Activated naive CD8-positive, alpha-beta T cell treated with anti-CD3 and anti-CD28 coated beads for 36 hours (primary cell): Measurements from ENCODE around the gene ACSL5. TPM values are rescaled to one million over a fixed set of nuclear protein-coding genes. Genes with fewer than 3 reads are reported as not detected.

Source experiments
- DNase-seq: peaks from one replicate; pipeline ENCODE4 v3.0.0; 2021
- H3K27ac Mint-ChIP-seq: one replicate; pipeline ENCODE4 v1.8.0; 2022; ENCODE audit warnings: mild to moderate bottlenecking, moderate library complexity, mixed read lengths
- H3K27me3 Mint-ChIP-seq: one replicate; pipeline ENCODE4 v1.8.0; 2022; ENCODE audit warnings: mild to moderate bottlenecking, mixed read lengths
- H3K36me3 Mint-ChIP-seq: one replicate; pipeline ENCODE4 v1.8.0; 2021; ENCODE audit warnings: mild to moderate bottlenecking, mixed read lengths
- H3K4me1 Mint-ChIP-seq: one replicate; pipeline ENCODE4 v1.8.0; 2021; ENCODE audit warnings: mixed read lengths
- H3K4me3 Mint-ChIP-seq: one replicate; pipeline ENCODE4 v1.8.0; 2022; ENCODE audit warnings: mild to moderate bottlenecking, moderate library complexity, mixed read lengths
- H3K9me3 Mint-ChIP-seq: one replicate; pipeline ENCODE4 v1.8.0; 2022; ENCODE audit warnings: mixed read lengths
- total RNA-seq, 2 experiments: library from RNA; stranded (reverse); gene quantifications; one replicate each; pipeline ENCODE4 v1.2.3, GENCODE V29; 2021

Gene ACSL5
- total RNA-seq, 2 experiments from 2014 or later: 50.3 to 54.3 TPM

GRCh38 chr10:112345743-112346142 is 28.2 kb upstream of the ACSL5 start:
- H3K36me3 Mint-ChIP-seq: no peaks in the 10 kb centered on the region
- no peak for DNase-seq

DNA sequence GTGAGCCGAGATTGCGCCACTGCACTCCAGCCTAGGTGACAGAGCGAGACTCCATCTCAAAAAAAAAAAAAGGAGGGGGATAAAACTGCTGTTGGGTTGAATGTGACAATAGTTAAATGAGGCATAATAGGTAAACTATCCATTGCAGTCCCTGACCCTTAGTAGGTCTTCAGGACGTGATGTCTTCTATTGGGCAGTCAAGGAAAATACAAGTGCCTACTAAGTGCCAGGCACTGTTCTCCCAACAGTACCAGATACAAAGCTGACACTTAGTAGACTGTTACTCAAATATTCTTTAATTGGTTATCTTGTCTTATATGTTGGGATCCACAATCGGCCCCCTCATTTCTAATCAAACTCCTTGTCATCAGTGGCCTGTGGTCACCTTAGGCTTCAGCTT is 27.1 kb upstream of the ACSL5 start:
- DNase-seq: no peak
- no peaks in the 10 kb centered on the region for H3K4me1 Mint-ChIP-seq
- no peaks in the 10 kb centered on the region for H3K9me3 Mint-ChIP-seq
- H3K36me3 Mint-ChIP-seq: no peaks in the 10 kb centered on the region
- H3K27ac Mint-ChIP-seq: no peak overlapping the region
- no peak overlapping the region for H3K4me3 Mint-ChIP-seq
- no peaks in the 10 kb centered on the region for H3K27me3 Mint-ChIP-seq

More at GRCh38 chr10:112345743-112346142, 28.2 kb upstream of the ACSL5 start:
- no peaks in the 10 kb centered on the region for H3K27me3 Mint-ChIP-seq
- H3K27ac Mint-ChIP-seq: no peak overlapping the region
- no peaks in the 10 kb centered on the region for H3K9me3 Mint-ChIP-seq
- no peak overlapping the region for H3K4me3 Mint-ChIP-seq
- no peaks in the 10 kb centered on the region for H3K4me1 Mint-ChIP-seq

DNA sequence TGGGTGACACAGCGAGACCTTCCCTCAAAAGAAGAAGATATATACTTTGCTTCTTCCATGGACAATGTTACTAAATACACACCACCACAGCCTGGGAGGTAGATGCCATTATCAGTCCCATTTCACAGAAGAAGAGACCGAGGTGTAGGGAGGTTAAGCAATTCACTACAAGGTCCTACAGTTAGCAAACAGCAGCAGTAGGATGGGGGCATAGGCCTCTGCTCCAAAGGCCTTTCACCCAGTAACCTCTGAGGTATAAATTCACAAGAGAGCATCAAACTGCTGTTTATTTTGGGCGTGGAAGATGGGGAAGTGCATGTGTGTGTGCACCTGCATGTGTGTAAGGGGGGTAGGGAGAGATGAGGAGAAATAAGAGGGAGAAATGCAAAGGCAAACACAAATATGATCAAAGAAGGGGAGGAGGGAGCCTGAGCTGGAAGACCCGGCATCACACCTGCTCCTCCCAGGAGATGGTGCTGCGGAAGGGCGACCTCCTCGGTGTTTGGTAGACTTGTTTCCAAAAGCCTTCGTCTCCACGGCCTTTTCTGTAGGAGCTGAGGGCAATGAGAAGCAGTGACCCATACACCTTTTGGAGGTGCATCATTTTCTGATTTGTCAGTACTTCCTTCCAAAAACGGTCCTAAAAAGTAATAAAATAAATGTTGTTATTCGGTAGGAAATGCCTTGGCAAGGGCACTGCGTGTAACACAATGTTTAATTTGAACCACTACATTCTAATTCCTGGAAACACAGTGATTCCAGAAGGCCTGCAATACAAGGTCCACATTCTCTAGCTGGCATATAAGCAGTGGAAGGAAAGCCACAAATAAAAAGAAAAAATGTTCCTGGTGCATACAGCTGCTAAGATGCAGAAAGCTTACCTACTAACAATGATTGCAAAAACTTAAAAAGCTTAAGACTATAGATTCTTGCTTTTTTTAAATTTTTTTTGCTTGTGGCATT is 25.9 kb upstream of the ACSL5 start:
- Mint-ChIP-seq H3K4me1 (no peaks in the 10 kb centered on the region), H3K27me3 (no peaks in the 10 kb centered on the region), H3K27ac (no peak overlapping the region), H3K4me3 (no peak overlapping the region), H3K9me3 (no peaks in the 10 kb centered on the region), H3K36me3 (no peaks in the 10 kb centered on the region)
- no peak for DNase-seq

DNA sequence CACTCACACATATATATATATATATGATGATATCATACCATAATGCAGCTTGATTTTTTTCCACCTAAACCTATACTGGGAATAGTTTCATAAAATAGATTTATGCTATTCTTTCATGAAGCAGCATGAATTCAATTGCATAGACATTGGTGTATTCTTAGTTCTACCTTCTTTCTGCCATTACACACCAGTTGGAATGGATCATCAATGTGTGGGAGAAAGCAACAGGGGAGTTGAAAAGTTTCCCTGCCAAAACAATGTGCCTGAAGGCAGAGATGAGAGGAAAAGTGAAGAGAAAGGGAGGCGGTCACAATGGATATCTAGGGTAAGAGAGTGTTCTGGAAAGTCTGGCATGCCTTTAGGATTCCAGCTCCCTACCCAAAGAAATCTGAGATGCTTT is 25.2 kb upstream of the ACSL5 start:
- Mint-ChIP-seq H3K27me3 (no peaks in the 10 kb centered on the region), H3K36me3 (no peaks in the 10 kb centered on the region), H3K4me1 (no peaks in the 10 kb centered on the region), H3K27ac (no peak overlapping the region), H3K9me3 (no peaks in the 10 kb centered on the region), H3K4me3 (no peak overlapping the region)
- no peak for DNase-seq

- no peak for DNase-seq
- no peaks in the 10 kb centered on the region for H3K27me3 Mint-ChIP-seq
- H3K4me1 Mint-ChIP-seq: no peaks in the 10 kb centered on the region
- H3K4me3 Mint-ChIP-seq: no peak overlapping the region
- H3K36me3 Mint-ChIP-seq: no peaks in the 10 kb centered on the region
- H3K9me3 Mint-ChIP-seq: no peaks in the 10 kb centered on the region
- H3K27ac Mint-ChIP-seq: no peak overlapping the region
Observed at GRCh38 chr10:112349521-112350085, 24.3 kb upstream of the ACSL5 start.

GRCh38 chr10:112351146-112351545 is 22.8 kb upstream of the ACSL5 start:
- Mint-ChIP-seq H3K27me3 (no peaks in the 10 kb centered on the region), H3K4me3 (no peak overlapping the region), H3K4me1 (no peaks in the 10 kb centered on the region), H3K27ac (no peak overlapping the region), H3K36me3 (no peaks in the 10 kb centered on the region), H3K9me3 (no peaks in the 10 kb centered on the region)
- no peak for DNase-seq

GRCh38 chr10:112352044-112352443 is 21.9 kb upstream of the ACSL5 start:
- Mint-ChIP-seq H3K9me3 (no peaks in the 10 kb centered on the region), H3K36me3 (no peaks in the 10 kb centered on the region), H3K4me3 (no peak overlapping the region), H3K4me1 (no peaks in the 10 kb centered on the region), H3K27me3 (no peaks in the 10 kb centered on the region), H3K27ac (no peak overlapping the region)
- no peak for DNase-seq

GRCh38 chr10:112353046-112353445 is 20.9 kb upstream of the ACSL5 start:
- Mint-ChIP-seq H3K27me3 (no peaks in the 10 kb centered on the region), H3K4me3 (no peak overlapping the region), H3K4me1 (no peaks in the 10 kb centered on the region), H3K27ac (no peak overlapping the region), H3K36me3 (no peaks in the 10 kb centered on the region), H3K9me3 (no peaks in the 10 kb centered on the region)
- no peak for DNase-seq

DNA sequence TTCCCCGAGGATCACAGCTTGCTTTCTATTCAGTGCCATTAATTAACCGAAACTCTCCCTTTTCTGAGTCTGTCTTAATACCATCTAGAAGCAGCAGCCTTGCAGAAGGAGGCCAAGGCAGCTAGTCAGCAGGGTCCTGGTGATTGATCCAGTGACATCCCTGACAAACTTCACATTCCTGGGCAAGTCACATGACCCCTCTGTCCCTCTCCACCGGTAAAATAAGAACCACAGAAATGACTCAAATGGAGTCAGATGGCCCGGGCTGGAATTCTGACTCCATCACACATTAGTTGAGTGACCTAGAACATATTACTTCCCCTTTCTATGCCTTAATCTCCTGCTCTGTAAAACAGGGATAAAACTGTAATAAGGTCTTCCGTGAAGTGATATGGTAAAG is 17.2 kb upstream of the ACSL5 start:
- Mint-ChIP-seq H3K4me3 (no peak overlapping the region), H3K27ac (no peak overlapping the region), H3K4me1 (no peaks in the 10 kb centered on the region), H3K27me3 (no peaks in the 10 kb centered on the region), H3K36me3 (no peaks in the 10 kb centered on the region), H3K9me3 (no peaks in the 10 kb centered on the region)
- DNase-seq: no peak

DNA sequence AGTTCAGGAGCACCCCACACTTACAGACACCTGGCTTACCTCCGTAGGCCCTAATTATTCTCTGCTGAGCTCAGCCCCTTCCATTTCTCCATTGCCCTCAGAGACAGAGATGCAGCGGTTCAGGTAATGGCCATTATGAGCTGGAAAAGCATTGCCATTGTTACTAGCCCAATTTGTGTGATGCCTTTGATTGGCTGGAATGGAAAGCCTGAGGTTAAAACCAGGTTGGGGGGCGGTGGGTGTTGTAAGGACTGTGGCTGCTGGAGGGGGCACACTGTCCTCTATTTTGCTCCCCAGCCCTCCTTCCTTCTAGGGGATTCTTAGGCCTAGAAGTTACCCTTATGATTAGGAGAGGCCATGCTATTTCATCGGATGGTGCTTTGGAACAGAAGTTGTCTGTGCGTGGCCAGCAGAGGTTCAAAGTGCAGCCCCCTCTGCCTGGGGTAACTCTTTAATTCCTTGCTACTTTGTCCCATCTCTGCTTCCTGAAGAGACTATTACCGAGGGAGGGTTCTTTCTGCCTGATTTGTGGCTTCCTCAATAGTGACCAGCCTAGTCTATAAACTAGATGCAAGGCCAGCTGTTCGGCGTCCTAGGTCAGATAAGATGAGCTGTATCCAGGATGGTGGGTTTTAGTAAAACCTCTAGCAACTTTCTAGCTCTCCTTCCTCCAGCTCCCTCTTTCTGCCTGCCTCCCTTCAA is 14.2 kb upstream of the ACSL5 start:
- Mint-ChIP-seq H3K27me3 (no peaks in the 10 kb centered on the region), H3K9me3 (no peaks in the 10 kb centered on the region), H3K36me3 (no peaks in the 10 kb centered on the region), H3K27ac (no peak overlapping the region), H3K4me3 (no peak overlapping the region), H3K4me1 (no peaks in the 10 kb centered on the region)
- no peak for DNase-seq

DNA sequence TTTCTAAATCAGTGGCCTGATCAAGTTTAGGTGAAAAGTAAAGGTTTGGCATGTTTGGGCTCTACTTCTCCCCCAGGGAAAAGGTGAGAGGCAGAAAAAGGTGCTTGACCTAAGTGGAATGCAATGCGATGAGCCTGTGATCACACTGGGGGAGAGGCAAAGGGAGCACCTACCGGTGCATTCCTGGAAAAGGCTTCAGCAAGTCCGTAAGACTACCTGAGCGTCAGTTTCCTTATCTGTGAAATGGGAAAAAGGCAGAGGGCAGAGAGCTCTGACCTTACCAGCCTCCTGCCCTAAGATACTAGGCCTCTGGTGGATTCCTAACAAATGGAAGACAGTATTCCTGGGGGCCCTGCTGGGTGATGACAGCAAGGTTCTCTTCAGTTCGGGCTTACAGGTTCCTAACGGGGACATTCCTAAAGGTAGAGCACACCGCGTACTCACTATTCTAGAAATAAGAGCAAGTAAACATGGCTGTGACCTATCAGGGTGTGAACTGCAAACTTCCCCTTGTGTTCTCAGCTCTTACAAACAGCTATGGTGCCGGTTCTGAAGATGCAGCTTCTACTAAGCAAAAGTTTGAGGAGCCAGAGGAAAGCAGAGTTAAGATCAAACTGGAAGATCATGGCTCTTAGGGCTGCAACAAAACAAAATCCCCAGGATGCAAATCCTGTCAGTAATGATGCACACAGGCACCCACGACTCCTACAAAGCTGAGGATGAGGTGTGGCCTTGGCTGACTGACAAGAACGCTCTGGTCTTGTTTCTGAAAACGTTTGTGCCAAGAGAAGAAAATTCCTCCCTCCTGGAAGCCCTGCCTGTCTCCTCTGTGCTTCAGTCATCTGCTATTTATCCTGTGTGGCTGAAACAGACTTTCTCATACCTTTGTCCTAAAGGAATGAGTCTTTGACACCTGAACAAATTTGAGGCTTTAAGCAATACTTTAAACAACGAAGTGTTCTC is 13.3 kb upstream of the ACSL5 start:
- no peaks in the 10 kb centered on the region for H3K9me3 Mint-ChIP-seq
- no peak overlapping the region for H3K4me3 Mint-ChIP-seq
- H3K27me3 Mint-ChIP-seq: no peaks in the 10 kb centered on the region
- no peak overlapping the region for H3K27ac Mint-ChIP-seq
- no peak for DNase-seq
- no peaks in the 10 kb centered on the region for H3K4me1 Mint-ChIP-seq
- no peaks in the 10 kb centered on the region for H3K36me3 Mint-ChIP-seq

DNA sequence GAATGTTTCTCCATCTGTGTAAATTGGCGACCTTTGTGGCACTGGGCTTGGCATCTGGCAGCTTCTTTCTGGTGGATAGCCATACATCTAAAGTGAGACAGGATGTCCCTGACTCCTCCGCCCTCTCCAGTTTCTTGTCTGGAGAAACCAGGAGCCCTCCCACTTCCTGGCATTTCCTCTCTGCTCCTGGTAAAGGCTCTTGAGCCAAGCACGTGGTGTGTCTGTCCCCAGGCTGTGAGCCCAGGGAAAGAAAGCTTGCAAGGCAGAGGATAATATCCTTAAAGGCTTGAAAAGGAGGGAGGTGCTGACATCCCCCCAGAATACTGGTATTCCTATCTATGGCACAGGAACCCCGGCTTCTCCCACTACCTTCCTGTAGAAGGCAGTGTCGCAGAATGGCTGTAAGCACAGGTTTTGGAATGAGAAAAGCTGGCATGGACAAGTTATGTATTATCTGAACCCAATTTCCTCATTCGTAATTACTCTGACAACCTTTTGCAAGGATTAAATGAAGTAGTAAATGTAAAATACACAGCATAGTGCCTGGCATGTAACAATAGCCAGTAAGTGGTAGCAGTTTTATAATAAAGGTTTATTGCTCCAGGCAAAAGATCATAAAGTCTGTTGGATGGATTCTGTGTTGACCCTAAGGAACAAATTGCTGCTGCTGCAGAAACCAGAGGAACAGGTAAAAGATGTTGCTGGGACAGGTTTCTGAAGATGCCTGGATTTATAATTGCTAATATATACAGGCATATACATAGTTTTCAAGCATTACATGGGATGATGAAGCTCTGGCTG is 11.8 kb upstream of the ACSL5 start:
- Mint-ChIP-seq H3K9me3 (no peaks in the 10 kb centered on the region), H3K4me3 (no peak overlapping the region), H3K4me1 (no peaks in the 10 kb centered on the region), H3K27me3 (no peaks in the 10 kb centered on the region), H3K27ac (no peak overlapping the region), H3K36me3 (no peaks in the 10 kb centered on the region)
- no peak for DNase-seq

DNA sequence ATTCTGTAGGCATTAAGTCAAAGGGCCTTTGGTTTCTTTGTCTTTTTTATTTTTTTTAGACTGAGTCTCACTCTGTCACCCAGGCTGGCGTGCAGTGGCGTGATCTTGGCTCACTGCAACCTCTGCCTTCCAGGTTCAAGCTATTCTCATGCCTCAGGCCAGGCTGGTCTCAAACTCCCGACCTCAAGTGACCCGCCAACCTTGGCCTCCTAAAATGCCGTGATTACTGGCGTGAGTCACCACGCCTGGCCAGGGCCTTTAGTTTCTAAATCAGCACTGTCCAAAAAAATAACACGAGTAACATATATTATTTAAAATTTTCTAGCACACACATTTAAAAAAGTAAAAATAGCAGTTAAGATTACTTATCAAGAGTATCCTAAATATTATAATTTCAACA is 11.1 kb upstream of the ACSL5 start:
- Mint-ChIP-seq H3K27ac (no peak overlapping the region), H3K4me3 (no peak overlapping the region), H3K36me3 (no peaks in the 10 kb centered on the region), H3K27me3 (no peaks in the 10 kb centered on the region), H3K9me3 (no peaks in the 10 kb centered on the region), H3K4me1 (no peaks in the 10 kb centered on the region)
- no peak for DNase-seq
